ENCODE measurements around the gene APLF. TPM values are rescaled to one million over a fixed set of nuclear protein-coding genes. Genes with fewer than 3 reads are reported as not detected.

Gene APLF
- total and polyA plus RNA-seq, 10 of the 15 experiments (the other 5 are each of a cell fraction or from before 2014, with no cell fraction given): 0.66 to 2.8 (median 1.8) TPM

DNA sequence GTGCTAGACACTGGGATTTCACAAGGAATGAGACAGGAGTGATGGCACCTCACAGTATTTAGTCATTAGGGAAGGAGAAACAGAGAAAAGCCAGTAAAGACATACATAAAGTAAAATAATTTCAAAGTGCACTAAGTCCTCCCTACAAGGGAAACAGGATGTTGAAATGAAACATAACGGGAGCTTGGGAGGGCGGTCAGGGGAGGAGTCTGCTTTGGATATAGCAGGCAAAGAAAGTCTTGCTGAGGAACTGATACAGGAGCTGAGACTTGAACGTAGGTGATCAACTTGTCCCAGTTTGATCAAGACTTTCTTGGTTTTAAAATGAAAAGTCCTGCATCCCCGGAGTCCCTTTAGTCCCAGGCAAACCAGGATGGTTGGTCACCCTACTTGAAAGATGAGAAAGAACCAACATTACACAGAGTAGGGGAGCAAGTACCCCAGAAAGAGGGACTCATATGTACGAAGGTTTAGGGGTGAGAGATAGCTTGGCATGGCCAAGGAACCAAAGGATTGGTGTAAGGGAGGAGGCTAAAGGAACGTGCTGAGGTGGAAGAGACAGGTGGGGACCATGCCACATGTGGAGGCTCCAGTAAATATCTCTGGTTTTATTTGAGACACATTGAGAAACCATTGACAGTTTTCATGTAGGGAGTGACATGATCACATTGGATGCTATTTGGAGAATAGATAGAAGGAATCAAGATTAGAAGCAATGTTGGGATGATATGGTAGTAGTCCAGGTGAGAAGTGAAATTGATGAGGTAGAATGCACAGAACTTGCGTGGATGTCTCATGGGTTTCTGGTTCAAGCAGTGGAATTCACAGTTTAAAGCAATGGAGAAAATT, 28.7 kb upstream of the APLF start (continued):
- TF ChIP-seq, protein P1, sequence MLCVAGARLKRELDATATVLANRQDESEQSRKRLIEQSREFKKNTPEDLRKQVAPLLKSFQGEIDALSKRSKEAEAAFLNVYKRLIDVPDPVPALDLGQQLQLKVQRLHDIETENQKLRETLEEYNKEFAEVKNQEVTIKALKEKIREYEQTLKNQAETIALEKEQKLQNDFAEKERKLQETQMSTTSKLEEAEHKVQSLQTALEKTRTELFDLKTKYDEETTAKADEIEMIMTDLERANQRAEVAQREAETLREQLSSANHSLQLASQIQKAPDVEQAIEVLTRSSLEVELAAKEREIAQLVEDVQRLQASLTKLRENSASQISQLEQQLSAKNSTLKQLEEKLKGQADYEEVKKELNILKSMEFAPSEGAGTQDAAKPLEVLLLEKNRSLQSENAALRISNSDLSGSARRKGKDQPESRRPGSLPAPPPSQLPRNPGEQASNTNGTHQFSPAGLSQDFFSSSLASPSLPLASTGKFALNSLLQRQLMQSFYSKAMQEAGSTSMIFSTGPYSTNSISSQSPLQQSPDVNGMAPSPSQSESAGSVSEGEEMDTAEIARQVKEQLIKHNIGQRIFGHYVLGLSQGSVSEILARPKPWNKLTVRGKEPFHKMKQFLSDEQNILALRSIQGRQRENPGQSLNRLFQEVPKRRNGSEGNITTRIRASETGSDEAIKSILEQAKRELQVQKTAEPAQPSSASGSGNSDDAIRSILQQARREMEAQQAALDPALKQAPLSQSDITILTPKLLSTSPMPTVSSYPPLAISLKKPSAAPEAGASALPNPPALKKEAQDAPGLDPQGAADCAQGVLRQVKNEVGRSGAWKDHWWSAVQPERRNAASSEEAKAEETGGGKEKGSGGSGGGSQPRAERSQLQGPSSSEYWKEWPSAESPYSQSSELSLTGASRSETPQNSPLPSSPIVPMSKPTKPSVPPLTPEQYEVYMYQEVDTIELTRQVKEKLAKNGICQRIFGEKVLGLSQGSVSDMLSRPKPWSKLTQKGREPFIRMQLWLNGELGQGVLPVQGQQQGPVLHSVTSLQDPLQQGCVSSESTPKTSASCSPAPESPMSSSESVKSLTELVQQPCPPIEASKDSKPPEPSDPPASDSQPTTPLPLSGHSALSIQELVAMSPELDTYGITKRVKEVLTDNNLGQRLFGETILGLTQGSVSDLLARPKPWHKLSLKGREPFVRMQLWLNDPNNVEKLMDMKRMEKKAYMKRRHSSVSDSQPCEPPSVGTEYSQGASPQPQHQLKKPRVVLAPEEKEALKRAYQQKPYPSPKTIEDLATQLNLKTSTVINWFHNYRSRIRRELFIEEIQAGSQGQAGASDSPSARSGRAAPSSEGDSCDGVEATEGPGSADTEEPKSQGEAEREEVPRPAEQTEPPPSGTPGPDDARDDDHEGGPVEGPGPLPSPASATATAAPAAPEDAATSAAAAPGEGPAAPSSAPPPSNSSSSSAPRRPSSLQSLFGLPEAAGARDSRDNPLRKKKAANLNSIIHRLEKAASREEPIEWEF (IDR thresholded peaks at IDR 0.05; ENCODE audit: insufficient replicate concordance, low read depth, low read length): peak; percentile 60
- peak; percentile 98 for TF ChIP-seq ZBTB4 (CRISPR knock-in tag; IDR thresholded peaks at IDR 0.05)
- peak; percentile 85 for TF ChIP-seq POLR2A (IDR thresholded peaks at IDR 0.05; ENCODE audit: low read depth, low read length)
- TF ChIP-seq BMI1 (IDR thresholded peaks at IDR 0.05; ENCODE audit: borderline replicate concordance): peak; percentile 87
- TF ChIP-seq NR2C2 (IDR thresholded peaks at IDR 0.05; ENCODE audit: borderline replicate concordance, control insufficient read depth, insufficient read length, low read depth): no peak
- peak in 1 of 2 experiments; percentile 89; a peak in 2 of 4 replicates for TF ChIP-seq SRF (IDR thresholded peaks at IDR 0.05; ENCODE audit: low read depth in 2 of 2, low read length in 2 of 2)
- TF ChIP-seq RELB (IDR thresholded peaks at IDR 0.05; ENCODE audit: low read depth): 0 out of 2 replicates have a peak, but pooled peaks have one; percentile 18
- no peak for TF ChIP-seq RFX5 (IDR thresholded peaks at IDR 0.05; ENCODE audit: low read depth, low read length)
- no peak for TF ChIP-seq BCLAF1 (IDR thresholded peaks at IDR 0.05)
- 0 out of 2 replicates have a peak, but pooled peaks have one; percentile 31 for TF ChIP-seq NBN (IDR thresholded peaks at IDR 0.05)
- TF ChIP-seq, protein P2, sequence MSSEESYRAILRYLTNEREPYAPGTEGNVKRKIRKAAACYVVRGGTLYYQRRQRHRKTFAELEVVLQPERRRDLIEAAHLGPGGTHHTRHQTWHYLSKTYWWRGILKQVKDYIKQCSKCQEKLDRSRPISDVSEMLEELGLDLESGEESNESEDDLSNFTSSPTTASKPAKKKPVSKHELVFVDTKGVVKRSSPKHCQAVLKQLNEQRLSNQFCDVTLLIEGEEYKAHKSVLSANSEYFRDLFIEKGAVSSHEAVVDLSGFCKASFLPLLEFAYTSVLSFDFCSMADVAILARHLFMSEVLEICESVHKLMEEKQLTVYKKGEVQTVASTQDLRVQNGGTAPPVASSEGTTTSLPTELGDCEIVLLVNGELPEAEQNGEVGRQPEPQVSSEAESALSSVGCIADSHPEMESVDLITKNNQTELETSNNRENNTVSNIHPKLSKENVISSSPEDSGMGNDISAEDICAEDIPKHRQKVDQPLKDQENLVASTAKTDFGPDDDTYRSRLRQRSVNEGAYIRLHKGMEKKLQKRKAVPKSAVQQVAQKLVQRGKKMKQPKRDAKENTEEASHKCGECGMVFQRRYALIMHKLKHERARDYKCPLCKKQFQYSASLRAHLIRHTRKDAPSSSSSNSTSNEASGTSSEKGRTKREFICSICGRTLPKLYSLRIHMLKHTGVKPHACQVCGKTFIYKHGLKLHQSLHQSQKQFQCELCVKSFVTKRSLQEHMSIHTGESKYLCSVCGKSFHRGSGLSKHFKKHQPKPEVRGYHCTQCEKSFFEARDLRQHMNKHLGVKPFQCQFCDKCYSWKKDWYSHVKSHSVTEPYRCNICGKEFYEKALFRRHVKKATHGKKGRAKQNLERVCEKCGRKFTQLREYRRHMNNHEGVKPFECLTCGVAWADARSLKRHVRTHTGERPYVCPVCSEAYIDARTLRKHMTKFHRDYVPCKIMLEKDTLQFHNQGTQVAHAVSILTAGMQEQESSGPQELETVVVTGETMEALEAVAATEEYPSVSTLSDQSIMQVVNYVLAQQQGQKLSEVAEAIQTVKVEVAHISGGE (CRISPR knock-in tag; IDR thresholded peaks at IDR 0.05): peak; percentile 81

Data from GM12878 (cell line).